Common myeloid progenitor, CD34-positive (primary cell): ENCODE data around the gene MRPL10.

Source experiments
- CTCF ChIA-PET: fragments of 350-600 bp; sonication (Branson Sonifier 250); formaldehyde crosslinking; loops from one replicate; lab custom pipeline; 2021; ENCODE audit warnings: antibody characterized with exemption; lab: Charles Lee
- POLR2A ChIA-PET: fragments of 350-600 bp; sonication (Branson Sonifier 250); formaldehyde crosslinking; loops from one replicate; lab custom pipeline; 2021; ENCODE audit warnings: antibody characterized with exemption; lab: Charles Lee
- DNase-seq, 3 donors: peaks; one replicate each; pipeline versions ENCODE4 v3.0.0 to v3.0.0-alpha.2; 2013
- H3K27ac ChIP-seq, 2 experiments: 1 replicate in 1 of 2; 2 replicates in 1 of 2; pipeline ENCODE4 v1.7.0; 2013; ENCODE audit warnings: inconsistent platforms in 2 of 2, low read length in 2 of 2, mild to moderate bottlenecking in 2 of 2, low read depth in 1 of 2, moderate library complexity in 1 of 2; ENCODE audit not compliant: severe bottlenecking in 2 of 2, insufficient read depth in 1 of 2, poor library complexity in 1 of 2
- H3K27me3 ChIP-seq, 5 experiments: replicated peaks in 2 of 5; 1 replicate in 3 of 5; 2 replicates in 2 of 5; pipeline versions ENCODE4 v1.6.1 to v1.7.0; 2013; ENCODE audit warnings: low read length in 4 of 5, mild to moderate bottlenecking in 2 of 5, moderate library complexity in 2 of 5, inconsistent platforms in 1 of 5; ENCODE audit not compliant: insufficient read depth in 5 of 5, control insufficient read depth in 4 of 5
- H3K36me3 ChIP-seq, 4 experiments: 1 replicate in 2 of 4; 2 replicates in 2 of 4; pipeline versions ENCODE4 v1.6.1 to v1.7.0; 2013; ENCODE audit warnings: low read length in 3 of 4, control low read depth in 1 of 4, mild to moderate bottlenecking in 1 of 4; ENCODE audit not compliant: control insufficient read depth in 4 of 4, insufficient read depth in 4 of 4
- H3K4me1 ChIP-seq, 4 experiments: 1 replicate in 3 of 4; 2 replicates in 1 of 4; pipeline versions ENCODE4 v1.6.1 to v1.7.1; 2013; ENCODE audit warnings: low read length in 3 of 4, mild to moderate bottlenecking in 3 of 4, control low read depth in 1 of 4, inconsistent platforms in 1 of 4, moderate library complexity in 1 of 4; ENCODE audit not compliant: control insufficient read depth in 4 of 4, insufficient read depth in 4 of 4; ENCODE audit errors: control extremely low read depth in 1 of 4
- H3K4me3 ChIP-seq, 7 experiments: 1 replicate in 4 of 7; 2 replicates in 3 of 7; pipeline versions ENCODE4 v1.5.1 to v1.7.0; 2013; ENCODE audit warnings: mild to moderate bottlenecking in 7 of 7, low read length in 6 of 7, moderate library complexity in 6 of 7, inconsistent platforms in 2 of 7, low read depth in 2 of 7, control low read depth in 1 of 7; ENCODE audit not compliant: insufficient read depth in 4 of 7, control insufficient read depth in 1 of 7; ENCODE audit errors: extremely low read depth in 1 of 7
- H3K9me3 ChIP-seq, 5 experiments: 1 replicate in 4 of 5; 2 replicates in 1 of 5; pipeline versions ENCODE4 v1.6.1 to v1.7.1; 2013; ENCODE audit warnings: low read length in 4 of 5, mild to moderate bottlenecking in 2 of 5, inconsistent platforms in 1 of 5, low read depth in 1 of 5, moderate library complexity in 1 of 5; ENCODE audit not compliant: control insufficient read depth in 4 of 5, insufficient read depth in 2 of 5; ENCODE audit errors: control extremely low read depth in 1 of 5
- WGBS: methylation state at CpG from one replicate; pipeline ENCODE4 v1.1.5; 2013; ENCODE audit not compliant: insufficient coverage; 5-methylcytosine and 5-hydroxymethylcytosine counted together

MRPL10 gene

DNA sequence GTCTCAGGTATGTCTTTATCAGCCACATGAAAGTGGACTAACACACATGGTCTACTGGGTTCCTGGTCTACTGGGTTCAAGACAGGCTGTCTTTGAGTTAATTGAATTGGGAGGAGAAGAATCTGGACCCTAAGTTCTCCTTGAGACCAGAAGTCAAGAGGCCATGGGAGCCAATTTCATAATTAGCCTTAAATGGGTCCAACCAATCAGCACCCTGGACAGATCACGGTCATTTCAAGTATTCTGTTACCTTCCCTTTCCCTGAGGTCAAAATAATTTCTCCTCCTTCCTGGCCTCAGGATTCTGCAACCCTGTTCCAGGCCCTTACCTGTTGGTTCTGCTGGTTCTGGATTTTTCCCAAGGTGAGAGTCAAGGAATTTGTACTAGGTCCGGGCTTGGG, 33.5 kb downstream of the MRPL10 start:
- Histone ChIP-seq H3K4me3 (no peak overlapping the region), H3K4me1 (no peaks in the 10 kb centered on the region), H3K27ac (no peak overlapping the region), H3K36me3 (no peaks in the 10 kb centered on the region), H3K27me3 (peaks cover 0 to 21% (median 6%) of the 10 kb centered on the region in 5 experiments), H3K9me3 (no peaks in the 10 kb centered on the region)
- ChIA-PET CTCF (interaction anchor here (0.7 to 1.1 kb wide), 4 partner anchors 13 to 97 kb away, joined by 3 to 4 read pairs (median 3); partner anchors contain the start of gene OSBPL7), POLR2A (no interaction called here)
- WGBS, result 60% methylated on average over 1 of the region's 2 CpGs
- DNase-seq, result peak in 1 of 3 donors; percentile 18

DNA sequence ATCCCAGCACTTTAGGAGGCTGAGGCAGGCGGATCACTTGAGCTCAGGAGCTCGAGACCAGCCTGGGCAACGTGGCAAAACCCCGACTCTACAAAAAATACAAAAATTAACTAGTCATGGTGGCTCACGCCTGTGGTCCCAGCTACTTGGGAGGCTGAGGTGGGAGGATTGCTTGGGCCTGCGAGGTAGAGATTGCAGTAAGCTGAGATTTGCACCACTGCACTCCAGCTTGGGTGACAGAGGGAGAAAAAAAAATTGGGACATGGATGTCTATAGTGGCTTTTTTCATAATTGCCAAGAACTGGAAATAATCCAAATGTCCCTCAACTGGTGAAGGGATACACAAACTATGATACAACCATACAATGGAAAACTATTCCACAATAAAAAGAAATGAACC, 38.4 kb downstream of the MRPL10 start:
- H3K4me3 ChIP-seq, result no peak overlapping the region
- POLR2A ChIA-PET, result no interaction called here
- peaks cover 0 to 2% (median 0%) of the 10 kb centered on the region in 5 experiments for H3K9me3 ChIP-seq
- CTCF ChIA-PET, result interaction anchor here (1.3 to 1.7 kb wide), 3 partner anchors 8 to 13 kb away, joined by 3 to 6 read pairs (median 4); no protein-coding TSS in a partner anchor
- no peak overlapping the region for H3K27ac ChIP-seq
- DNase-seq, result no peak
- H3K36me3 ChIP-seq, result no peaks in the 10 kb centered on the region
- peaks cover 0 to 8% (median 7%) of the 10 kb centered on the region in 4 experiments for H3K4me1 ChIP-seq
- 73% methylated on average over 6 of the region's 6 CpGs for WGBS
- H3K27me3 ChIP-seq, result peaks cover 12 to 64% (median 27%) of the 10 kb centered on the region in 5 experiments

DNA sequence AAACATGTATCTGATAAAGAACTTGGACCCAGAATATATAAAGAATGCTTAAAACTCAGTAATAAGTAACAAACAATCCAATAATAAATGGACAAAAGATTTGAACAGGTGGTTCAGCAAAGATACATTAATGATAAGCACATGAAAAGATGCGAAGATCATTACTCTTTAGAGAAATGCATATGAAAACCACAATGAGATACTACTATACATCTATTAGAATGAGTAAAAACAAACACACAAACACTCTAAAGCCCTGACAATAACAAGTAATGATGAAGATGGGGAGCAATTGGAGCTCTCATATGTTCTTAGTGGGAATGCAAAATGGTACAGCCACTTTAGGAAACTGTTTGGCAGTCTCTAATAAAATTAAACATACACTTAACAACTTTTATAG, 38.9 kb downstream of the MRPL10 start:
- Histone ChIP-seq H3K4me1 (peaks cover 0 to 8% (median 7%) of the 10 kb centered on the region in 4 experiments), H3K27ac (no peak overlapping the region), H3K36me3 (no peaks in the 10 kb centered on the region), H3K27me3 (peaks cover 12 to 69% (median 27%) of the 10 kb centered on the region in 5 experiments), H3K9me3 (peaks cover 0 to 2% (median 0%) of the 10 kb centered on the region in 5 experiments), H3K4me3 (no peak overlapping the region)
- POLR2A ChIA-PET, result no interaction called here
- DNase-seq, result no peak
- no CpG with 5 or more reads among the region's 1 CpG for WGBS
- CTCF ChIA-PET, result interaction anchor here (1.3 to 1.5 kb wide), 2 partner anchors 9 kb away, joined by 3 to 6 read pairs; no protein-coding TSS in a partner anchor

DNA sequence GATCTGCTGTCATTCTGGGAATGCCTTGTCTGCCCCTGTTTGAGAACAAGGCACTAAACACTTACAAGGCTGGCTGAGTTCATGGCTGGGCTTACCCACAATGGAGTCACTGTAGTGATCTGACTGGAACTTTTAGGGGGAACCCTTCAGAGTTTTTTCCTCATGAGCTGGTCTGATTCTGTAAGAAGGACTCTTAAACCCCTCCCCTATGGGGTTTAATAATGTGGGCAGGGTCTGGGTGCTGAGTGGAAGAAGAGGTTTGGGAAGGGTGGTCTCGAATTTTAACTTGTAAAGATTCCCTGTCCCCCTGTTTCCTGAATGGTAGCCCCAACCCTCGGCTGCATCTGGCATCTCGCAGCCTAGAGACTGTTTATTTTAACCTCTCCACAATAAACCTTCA, 40.3 kb downstream of the MRPL10 start:
- Histone ChIP-seq H3K9me3 (peaks cover 0 to 2% (median 0%) of the 10 kb centered on the region in 5 experiments), H3K27ac (no peak overlapping the region), H3K4me3 (no peak overlapping the region), H3K27me3 (peaks cover 12 to 72% (median 27%) of the 10 kb centered on the region in 5 experiments), H3K36me3 (no peaks in the 10 kb centered on the region), H3K4me1 (peaks cover 0 to 8% (median 7%) of the 10 kb centered on the region in 4 experiments)
- CTCF ChIA-PET, result interaction anchor here (1.6 kb wide), 1 partner anchor 98 kb away, joined by 3 read pairs; no protein-coding TSS in a partner anchor
- POLR2A ChIA-PET, result no interaction called here
- DNase-seq, result no peak
- 60% methylated on average over 1 of the region's 3 CpGs for WGBS

DNA sequence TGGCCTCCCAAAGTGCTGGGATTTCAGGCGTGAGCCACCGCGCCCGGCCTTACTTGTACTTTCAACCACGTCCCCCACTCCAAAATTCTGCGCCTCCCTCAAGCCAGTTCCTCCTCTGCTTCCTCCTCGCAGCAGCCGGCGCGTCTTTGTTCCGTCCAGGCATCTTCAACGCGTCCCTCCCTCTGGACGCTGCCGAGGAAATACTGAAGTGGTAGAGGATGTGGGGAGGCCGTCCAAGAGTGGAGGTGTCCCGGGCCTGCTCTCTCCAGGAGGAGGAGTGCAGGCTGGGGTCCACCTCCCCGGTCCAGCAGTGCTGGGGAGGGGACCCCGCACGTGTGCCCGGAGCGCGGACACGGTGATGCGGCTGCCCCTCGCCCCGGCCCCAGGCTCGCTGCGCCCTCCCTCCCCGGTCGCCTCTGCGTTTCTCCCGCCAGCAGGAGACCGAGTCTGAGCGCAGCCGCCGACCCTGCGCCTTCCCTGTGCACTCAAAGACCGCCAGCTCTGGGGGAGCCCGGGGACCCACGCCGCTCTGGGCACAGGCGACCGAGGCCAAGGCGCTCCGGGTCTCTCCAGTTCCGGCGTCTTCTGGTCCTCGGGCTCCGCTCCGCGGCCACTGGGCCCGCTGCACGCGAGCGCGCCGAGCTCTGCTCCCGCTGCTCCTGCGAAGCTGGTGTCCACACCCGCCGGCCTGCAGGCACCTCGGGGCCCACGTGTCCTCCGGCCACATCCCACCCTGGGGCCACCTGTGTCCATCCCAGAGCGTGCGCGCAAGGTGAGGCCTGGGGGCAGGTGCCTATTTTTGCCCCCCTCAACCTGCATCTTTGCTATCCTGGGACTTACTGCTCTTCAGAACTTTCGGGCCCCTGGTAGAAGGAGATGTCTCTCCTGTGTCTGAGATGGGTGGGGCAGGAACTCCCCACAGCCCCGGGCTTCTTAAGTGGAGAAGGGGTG, 41.5 kb downstream of the MRPL10 start:
- Histone ChIP-seq H3K27me3 (peaks cover 12 to 70% (median 25%) of the 10 kb centered on the region in 5 experiments), H3K27ac (no peak overlapping the region), H3K4me1 (peaks cover 0 to 8% (median 7%) of the 10 kb centered on the region in 4 experiments), H3K9me3 (peaks cover 0 to 2% (median 0%) of the 10 kb centered on the region in 5 experiments), H3K4me3 (peak overlapping the region; percentile 27 to 65 (median 51)), H3K36me3 (no peaks in the 10 kb centered on the region)
- 2% methylated on average over 48 of the region's 70 CpGs for WGBS
- ChIA-PET POLR2A (no interaction called here), CTCF (interaction anchor here (1.0 to 1.6 kb wide), 3 partner anchors 16 to 97 kb away, joined by 3 to 4 read pairs (median 3); no protein-coding TSS in a partner anchor)
- peak; percentile 40 to 58 (median 56) for DNase-seq

DNA sequence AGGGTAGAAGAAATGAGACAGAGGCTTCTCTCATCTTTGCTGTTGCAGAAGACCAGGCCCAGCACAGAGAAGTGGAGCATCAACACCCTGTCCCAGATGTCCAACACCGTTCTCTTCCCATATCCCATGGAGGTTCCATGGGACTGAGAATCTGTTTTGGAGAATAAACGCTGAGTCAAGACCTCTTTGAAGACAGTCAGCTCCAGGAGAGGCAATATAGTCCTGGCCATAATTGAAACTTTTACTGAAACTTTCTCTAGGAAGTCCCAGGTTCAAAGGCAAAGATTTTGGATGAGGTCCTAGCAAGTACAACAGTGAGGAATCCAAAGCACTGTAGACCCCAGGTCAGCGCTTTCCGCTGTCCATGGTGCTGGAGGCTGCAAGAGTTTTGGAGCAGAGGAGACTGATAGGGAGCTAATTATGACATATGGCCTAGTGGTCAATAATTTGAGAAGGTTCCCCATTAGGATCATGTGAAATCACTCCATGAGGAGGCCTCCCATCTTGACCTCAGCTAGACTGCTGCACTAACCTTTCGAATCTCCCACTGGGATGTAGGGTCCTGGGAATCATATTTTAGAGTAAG, 45.7 kb downstream of the MRPL10 start:
- POLR2A ChIA-PET, result no interaction called here
- 46% methylated on average over 4 of the region's 5 CpGs for WGBS
- no peak overlapping the region for H3K4me3 ChIP-seq
- peak; percentile 38 to 72 (median 69) for DNase-seq
- no peaks in the 10 kb centered on the region for H3K36me3 ChIP-seq
- H3K27ac ChIP-seq, result no peak overlapping the region
- H3K4me1 ChIP-seq, result peaks cover 0 to 8% (median 7%) of the 10 kb centered on the region in 4 experiments
- peaks cover 4 to 56% (median 15%) of the 10 kb centered on the region in 5 experiments for H3K27me3 ChIP-seq
- CTCF ChIA-PET, result interaction anchor here (1.1 to 1.4 kb wide), 6 partner anchors 13 to 88 kb away, joined by 3 to 5 read pairs (median 3); no protein-coding TSS in a partner anchor
- H3K9me3 ChIP-seq, result peaks cover 0 to 2% (median 0%) of the 10 kb centered on the region in 5 experiments
